H1 (cell line): ENCODE measurements around the gene CFHR1. TPM values are rescaled to one million over a fixed set of nuclear protein-coding genes. Genes with fewer than 3 reads are reported as not detected.
"Not testable (repeated sequence)": the region's sequence is repeated elsewhere in the genome, so short reads cannot be mapped to it uniquely, and the experiment has no call there.

ENCODE experiments used
- CTCF ChIA-PET: fragments of 300-600 bp; sonication (Branson Sonifier 250); formaldehyde crosslinking; loops from one replicate; lab custom pipeline; 2021; ENCODE audit not compliant: partially characterized antibody; lab: Charles Lee
- POLR2A ChIA-PET: fragments of 300-600 bp; sonication (Branson Sonifier 250); formaldehyde crosslinking; loops from one replicate; lab custom pipeline; 2021; ENCODE audit warnings: inconsistent platforms; ENCODE audit not compliant: partially characterized antibody; lab: Charles Lee
- DNase-seq, 2 experiments: peaks; one replicate each; pipeline versions ENCODE4 v3.0.0 to v3.0.0-alpha.2; 2010 to 2022; ENCODE audit warnings: low spot score in 2 of 2, low read depth in 1 of 2, mixed read lengths in 1 of 2
- FAIRE-seq: peaks from 2 replicates; lab custom pipeline; 2011; peaks lifted over from hg19 to GRCh38; lab: Jason Lieb, UNC
- H2AFZ ChIP-seq: 2 replicates; pipeline ENCODE4 v1.8.1; 2012; ENCODE audit warnings: low read length, inconsistent platforms
- H2AK5ac ChIP-seq: 2 replicates; pipeline ENCODE4 v1.6.1; 2013; ENCODE audit warnings: low read depth, low read length
- H2BK120ac ChIP-seq: replicated peaks from 2 replicates; pipeline ENCODE3; 2013; ENCODE audit warnings: low read depth, low read length, inconsistent platforms
- H2BK12ac ChIP-seq: 2 replicates; pipeline ENCODE4 v1.6.1; 2013; ENCODE audit warnings: low read depth, low read length
- H2BK15ac ChIP-seq: 2 replicates; pipeline ENCODE4 v1.6.1; 2013; ENCODE audit warnings: low read length
- H2BK20ac ChIP-seq: 2 replicates; pipeline ENCODE4 v1.6.1; 2013; ENCODE audit warnings: low read length
- H2BK5ac ChIP-seq: 2 replicates; pipeline ENCODE4 v1.6.1; 2013; ENCODE audit warnings: low read depth, low read length
- H3K14ac ChIP-seq: 2 replicates; pipeline ENCODE4 v1.6.1; 2013; ENCODE audit warnings: inconsistent platforms; ENCODE audit not compliant: insufficient read length
- H3K18ac ChIP-seq: 2 replicates; pipeline ENCODE4 v1.6.1; 2013; ENCODE audit warnings: low read length; ENCODE audit errors: extremely low read depth
- H3K23ac ChIP-seq: 2 replicates; pipeline ENCODE4 v1.6.1; 2013; ENCODE audit warnings: inconsistent platforms; ENCODE audit not compliant: insufficient read length
- H3K23me2 ChIP-seq: 2 replicates; pipeline ENCODE4 v1.6.1; 2013; ENCODE audit warnings: low read depth, low read length
- H3K27ac ChIP-seq: 2 replicates; pipeline ENCODE4 v1.6.1; 2011; ENCODE audit warnings: low read depth, low read length, inconsistent platforms
- H3K27me3 ChIP-seq, 4 experiments: replicated peaks in 1 of 4; 1 replicate in 1 of 4; 2 replicates in 3 of 4; pipeline versions ENCODE4 v1.6.1 to v1.8.1; 2011 to 2013; ENCODE audit warnings: low read length in 3 of 4, mild to moderate bottlenecking in 3 of 4, inconsistent platforms in 2 of 4, mixed read lengths in 2 of 4, moderate library complexity in 1 of 4; ENCODE audit not compliant: control insufficient read depth in 3 of 4, insufficient read depth in 3 of 4; ENCODE audit errors: extremely low read depth in 1 of 4
- H3K36me3 ChIP-seq, 4 experiments: 2 replicates each; pipeline versions ENCODE4 v1.6.1 to v1.8.1; 2011 to 2013; ENCODE audit warnings: mild to moderate bottlenecking in 4 of 4, low read length in 3 of 4, moderate library complexity in 2 of 4, control low read depth in 1 of 4, inconsistent platforms in 1 of 4; ENCODE audit not compliant: insufficient read depth in 4 of 4, control insufficient read depth in 2 of 4
- H3K4ac ChIP-seq: replicated peaks from 2 replicates; pipeline ENCODE3; 2013; ENCODE audit warnings: low read length, low read depth, mixed read lengths, inconsistent platforms; ENCODE audit not compliant: insufficient read length
- H3K4me1 ChIP-seq, 4 experiments: replicated peaks in 1 of 4; 1 replicate in 1 of 4; 2 replicates in 3 of 4; pipeline versions ENCODE4 v1.6.1 to v1.8.1; 2011 to 2013; ENCODE audit warnings: low read length in 3 of 4, inconsistent platforms in 2 of 4, mixed read lengths in 1 of 4; ENCODE audit not compliant: insufficient read depth in 4 of 4, control insufficient read depth in 3 of 4
- H3K4me2 ChIP-seq, 2 experiments: 2 replicates each; pipeline versions ENCODE4 v1.6.1 to v1.8.1; 2011 to 2013; ENCODE audit warnings: low read depth in 2 of 2, low read length in 2 of 2, control low read depth in 1 of 2, inconsistent platforms in 1 of 2, mild to moderate bottlenecking in 1 of 2; ENCODE audit not compliant: insufficient read depth in 1 of 2
- H3K4me3 ChIP-seq, 4 experiments: fragments of 200-600, 300-600 bp in 1 of 4; sonication (generic), shearing (Covaris generic), sonication (Bioruptor Twin) in 1 of 4; 2 replicates each; pipeline versions ENCODE4 v1.5.1 to v1.8.1; 2011 to 2016; ENCODE audit warnings: low read length in 4 of 4, low read depth in 3 of 4, control low read depth in 2 of 4, inconsistent platforms in 2 of 4, mild to moderate bottlenecking in 2 of 4, mixed read lengths in 1 of 4, moderate library complexity in 1 of 4; ENCODE audit not compliant: insufficient read depth in 2 of 4; ENCODE audit errors: extremely low read depth in 1 of 4
- H3K56ac ChIP-seq: replicated peaks from 2 replicates; pipeline ENCODE3; 2013; ENCODE audit warnings: low read depth, mild to moderate bottlenecking, mixed read lengths, low read length, inconsistent platforms; ENCODE audit not compliant: insufficient read length
- H3K79me1 ChIP-seq: 2 replicates; pipeline ENCODE4 v1.6.1; 2013; ENCODE audit warnings: low read depth, low read length, control low read depth
- H3K79me2 ChIP-seq, 2 experiments: 2 replicates each; pipeline versions ENCODE4 v1.6.1 to v1.8.1; 2012 to 2013; ENCODE audit warnings: low read length in 2 of 2, mild to moderate bottlenecking in 2 of 2, inconsistent platforms in 1 of 2; ENCODE audit not compliant: insufficient read depth in 2 of 2, control insufficient read depth in 1 of 2
- H3K9ac ChIP-seq, 4 experiments: replicated peaks in 1 of 4; 1 replicate in 1 of 4; 2 replicates in 3 of 4; pipeline versions ENCODE4 v1.6.1 to v1.8.1; 2011 to 2013; ENCODE audit warnings: low read depth in 3 of 4, low read length in 3 of 4, control low read depth in 2 of 4, mild to moderate bottlenecking in 2 of 4, moderate library complexity in 2 of 4, inconsistent platforms in 1 of 4; ENCODE audit errors: extremely low read depth in 1 of 4
- H3K9me3 ChIP-seq, 2 experiments: 2 replicates each; pipeline versions ENCODE4 v1.6.1 to v1.8.1; 2012 to 2013; ENCODE audit warnings: mild to moderate bottlenecking in 2 of 2, moderate library complexity in 2 of 2, control low read depth in 1 of 2, inconsistent platforms in 1 of 2, low read depth in 1 of 2, low read length in 1 of 2, mixed read lengths in 1 of 2; ENCODE audit not compliant: insufficient read depth in 2 of 2
- H4K20me1 ChIP-seq, 2 experiments: replicated peaks in 1 of 2; 2 replicates each; pipeline versions ENCODE3 to v1.8.1; 2011 to 2013; ENCODE audit warnings: inconsistent platforms in 2 of 2, low read length in 2 of 2, mild to moderate bottlenecking in 1 of 2; ENCODE audit not compliant: insufficient read depth in 2 of 2, control insufficient read depth in 1 of 2
- H4K5ac ChIP-seq: 2 replicates; pipeline ENCODE4 v1.6.1; 2013; ENCODE audit warnings: low read length, low read depth, mixed read lengths, inconsistent platforms; ENCODE audit not compliant: insufficient read length
- H4K8ac ChIP-seq: 2 replicates; pipeline ENCODE4 v1.8.0; 2013; ENCODE audit warnings: mild to moderate bottlenecking, moderate library complexity, low read length, inconsistent platforms; ENCODE audit not compliant: insufficient read depth; ENCODE audit errors: extremely low read depth
- H4K91ac ChIP-seq: replicated peaks from 2 replicates; pipeline ENCODE3; 2013; ENCODE audit warnings: low read length, mixed read lengths, inconsistent platforms; ENCODE audit not compliant: insufficient read length
- HDAC2 ChIP-seq, 2 experiments: fragments of 300-600 bp in 1 of 2; sonication (generic) in 1 of 2; IDR thresholded peaks; 2 replicates each; pipeline ENCODE4 v1.6.1; 2011 to 2012; ENCODE audit warnings: low read depth in 2 of 2, low read length in 2 of 2, mild to moderate bottlenecking in 2 of 2, moderate library complexity in 2 of 2, borderline replicate concordance in 1 of 2, inconsistent platforms in 1 of 2
- MAX ChIP-seq: IDR thresholded peaks from 2 replicates; pipeline ENCODE4 v1.6.1; 2012; ENCODE audit warnings: inconsistent platforms
- SIRT6 ChIP-seq: IDR thresholded peaks from one replicate; pipeline ENCODE4 v1.7.1; 2012; ENCODE audit warnings: low read length, inconsistent platforms
- SUZ12 ChIP-seq: fragments of 200-600 bp; sonication (generic); IDR thresholded peaks from 2 replicates; pipeline ENCODE4 v1.6.1; 2012; ENCODE audit warnings: mild to moderate bottlenecking, inconsistent platforms, low read length, moderate library complexity, mixed read lengths
- WGBS, 2 experiments: shearing (Covaris generic) in 1 of 2; methylation state at CpG; one replicate each; pipeline versions ENCODE4 v1.1.6 to v1.1.7; 2013 to 2015; ENCODE audit warnings: low lambda C conversion rate in 2 of 2, mixed read lengths in 2 of 2, inconsistent platforms in 1 of 2, low coverage in 1 of 2, missing lambda C conversion rate in 1 of 2; ENCODE audit not compliant: insufficient replicate concordance in 2 of 2, insufficient coverage in 1 of 2, insufficient read length in 1 of 2; ENCODE audit errors: extremely low coverage in 1 of 2, missing lambda C conversion rate in 1 of 2; 5-methylcytosine and 5-hydroxymethylcytosine counted together
- polyA plus RNA-seq, 7 experiments: library from polyadenylated mRNA; depleted of rRNA in 3 of 7; stranded (reverse) in 5 of 7; unstranded in 2 of 7; fragments of >200 nt in 5 of 7; fragments of 200-250 nt in 2 of 7; gene quantifications; 1 replicate in 5 of 7; 2 replicates in 1 of 7; 4 replicates in 1 of 7; pipeline versions ENCODE4 v1.2.1 to v1.2.3, GENCODE V29; 2011 to 2013; ENCODE audit warnings: missing spikeins in 2 of 7, mixed read lengths in 2 of 7
- total RNA-seq: library from RNA; stranded (reverse); fragmentation: NEBNext Ultra II Directional; extraction: Animal tissue kit (Norgen Biotek cat#: 25700); gene quantifications from 2 replicates; pipeline ENCODE4 v1.2.1, GENCODE V29; 2021

CFHR1 gene
- total and polyA plus RNA-seq, 2 of the 8 experiments (the other 6 are each of a cell fraction or from before 2014, with no cell fraction given): not detected

DNA sequence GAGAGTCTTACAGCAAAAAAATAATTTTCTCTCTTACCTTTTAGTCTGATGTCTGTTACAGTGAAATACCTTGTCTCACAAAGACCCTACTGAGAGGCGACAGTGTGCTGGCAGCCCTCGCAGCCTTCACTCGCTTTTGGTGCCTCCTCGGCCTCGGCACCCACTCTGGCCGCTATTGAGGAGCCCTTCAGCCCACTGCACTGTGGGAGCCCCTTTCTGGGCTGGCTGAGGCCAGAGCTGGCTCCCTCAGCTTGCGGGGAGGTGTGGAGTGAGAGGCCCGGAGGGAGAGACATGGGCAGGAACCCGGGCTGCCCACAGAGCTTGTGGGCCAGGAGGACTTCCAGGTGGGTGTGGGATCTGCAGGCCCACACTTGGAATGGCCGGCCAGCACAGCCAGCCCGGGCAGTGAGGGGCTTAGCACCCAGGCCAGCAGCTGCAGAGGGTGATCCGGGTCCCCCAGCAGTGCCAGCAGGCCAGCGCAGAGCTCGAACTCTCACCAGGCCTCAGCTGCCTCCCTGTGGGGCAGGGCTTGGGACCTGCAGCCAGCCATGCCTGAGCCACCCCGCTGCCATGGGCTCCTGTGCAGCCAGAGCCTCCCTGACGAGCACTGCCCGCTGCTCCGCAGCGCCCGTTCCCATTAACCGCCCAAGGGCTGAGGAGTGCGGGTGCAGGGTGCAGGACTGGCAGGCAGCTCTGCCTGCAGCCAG, 10.8 kb upstream of the CFHR1 start (continued):
- TF ChIP-seq HDAC2 (IDR thresholded peaks at IDR 0.05; ENCODE audit: borderline replicate concordance in 1 of 2, low read depth in 2 of 2, low read length in 2 of 2) (no peak), SUZ12 (no peak), MAX (no peak), SIRT6 (no peak)
- TF ChIP-seq, all 59 proteins: peak for 0

GRCh38 chr1:196817442-196817841, 2.1 kb upstream of the CFHR1 start:
- not testable (repeated sequence) for FAIRE-seq

More at GRCh38 chr1:196817442-196817841, 2.1 kb upstream of the CFHR1 start:
- H2BK15ac ChIP-seq, H3K9ac ChIP-seq, H3K79me1 ChIP-seq, H3K27me3 ChIP-seq, H3K4me1 ChIP-seq, H2AK5ac ChIP-seq, H3K23me2 ChIP-seq, H3K14ac ChIP-seq, H3K18ac ChIP-seq, H2BK120ac ChIP-seq, H3K27ac ChIP-seq, H4K91ac ChIP-seq, H3K56ac ChIP-seq, H2AFZ ChIP-seq, H2BK20ac ChIP-seq, H3K4me3 ChIP-seq, H3K23ac ChIP-seq, H3K4ac ChIP-seq, H2BK5ac ChIP-seq, H3K36me3 ChIP-seq, POLR2A ChIA-PET, H3K4me2 ChIP-seq, H3K9me3 ChIP-seq, H4K5ac ChIP-seq, DNase-seq, H4K20me1 ChIP-seq, CTCF ChIA-PET, H2BK12ac ChIP-seq, H4K8ac ChIP-seq, H3K79me2 ChIP-seq: not testable (repeated sequence)
- WGBS, 2 experiments: no CpG with 5 or more reads among the region's 6 CpGs
